Islet of Langerhans (tissue), 1 donor: ENCODE results near the gene PDE4A.
"Not testable (repeated sequence)": the region's sequence is repeated elsewhere in the genome, so short reads cannot be mapped to it uniquely, and the experiment has no call there.

Source experiments
- FAIRE-seq: peaks from one replicate; lab custom pipeline; 2011; peaks lifted over from hg19 to GRCh38; lab: Jason Lieb, UNC

PDE4A gene

DNA sequence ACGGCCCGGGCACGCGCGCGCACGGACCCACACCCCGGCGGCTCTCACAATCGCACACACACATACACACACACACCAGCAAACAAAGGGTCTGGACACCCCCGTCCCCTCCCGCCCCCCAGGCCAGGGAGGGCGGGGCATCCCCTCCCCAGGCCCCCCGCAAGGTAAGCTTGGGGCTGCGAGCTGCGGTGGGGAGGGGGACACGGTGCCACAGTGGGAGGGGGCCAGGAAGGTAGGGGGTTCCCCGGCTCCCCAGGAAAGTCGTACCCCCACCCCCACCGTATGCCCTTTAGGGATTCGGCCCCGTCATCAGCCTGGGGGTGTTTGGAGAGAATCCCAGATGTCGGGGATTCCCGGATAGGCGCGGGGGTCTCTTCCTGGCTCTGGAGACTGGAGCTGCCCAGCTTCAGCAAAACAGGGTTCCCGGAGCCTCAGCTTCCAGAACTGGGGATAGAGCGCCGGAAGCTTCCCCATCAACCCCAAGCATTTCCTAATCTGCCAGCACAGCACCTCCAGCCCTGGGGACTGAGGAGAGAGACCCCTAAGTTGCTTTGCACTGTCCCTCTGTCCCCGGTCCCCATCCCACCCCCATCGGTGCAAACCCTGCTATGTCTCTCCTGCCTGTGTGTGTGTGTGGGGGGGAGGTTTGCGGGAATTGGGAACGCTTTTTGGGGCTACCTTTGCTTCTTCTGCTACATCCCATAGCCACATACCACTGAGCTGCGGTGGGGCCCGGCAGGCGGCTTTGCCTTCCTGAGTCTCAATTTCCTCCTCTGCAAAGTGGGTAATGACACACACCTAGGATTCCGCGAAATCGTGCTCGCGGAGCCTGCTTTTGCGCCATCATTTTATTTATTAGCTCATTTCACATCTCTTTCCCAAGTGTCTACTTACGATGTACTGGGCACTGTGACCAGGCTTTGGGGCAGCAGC, 15.2 kb upstream of the PDE4A start:
- no peak for FAIRE-seq

- FAIRE-seq = no peak
Observed at GRCh38 chr19:10406191-10406590, 14.1 kb upstream of the PDE4A start.

GRCh38 chr19:10407096-10407495, 13.2 kb upstream of the PDE4A start:
- FAIRE-seq = no peak

- FAIRE-seq = no peak
Observed at GRCh38 chr19:10408511-10409283, 11.6 kb upstream of the PDE4A start.

DNA sequence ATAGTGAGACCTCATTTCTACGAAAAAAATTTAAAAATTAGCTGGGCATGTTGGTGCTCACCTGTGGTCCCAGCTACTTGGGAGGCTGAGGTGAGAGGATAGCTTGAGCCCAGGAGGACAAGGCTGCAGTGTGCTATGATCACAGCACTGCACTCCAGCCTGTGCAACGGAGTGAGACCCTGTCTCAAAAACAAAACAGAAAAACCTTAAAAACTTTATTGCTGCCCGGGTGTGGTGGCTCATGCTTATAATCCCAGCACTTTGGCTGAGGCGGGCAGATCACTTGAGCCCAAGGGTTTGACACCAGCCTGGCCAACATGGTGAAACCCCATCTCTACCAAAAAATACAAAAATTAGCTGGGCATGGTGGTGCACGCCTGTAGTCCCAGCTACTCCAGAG, 9.1 kb upstream of the PDE4A start:
- not testable (repeated sequence) for FAIRE-seq

- FAIRE-seq = no peak
Observed at GRCh38 chr19:10412257-10412977, 7.9 kb upstream of the PDE4A start.

DNA sequence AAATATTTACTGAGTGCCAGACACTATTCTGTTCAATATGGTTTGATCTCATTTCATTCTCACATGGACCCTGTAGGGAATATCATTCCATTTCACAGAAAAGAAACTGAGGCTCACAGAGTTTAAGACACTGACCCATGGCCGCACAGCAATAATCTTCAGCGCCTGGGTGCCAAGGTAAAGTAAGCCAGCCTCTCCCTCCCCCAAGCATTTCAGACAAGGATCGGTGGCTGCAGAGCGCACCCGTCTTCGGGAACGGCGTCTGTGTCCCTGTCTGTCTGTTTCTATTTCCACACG, 4.3 kb upstream of the PDE4A start:
- no peak for FAIRE-seq

GRCh38 chr19:10416380-10417257, 3.7 kb upstream of the PDE4A start:
- FAIRE-seq = no peak

- no peak for FAIRE-seq
Observed at GRCh38 chr19:10417541-10418234, 2.6 kb upstream of the PDE4A start.

GRCh38 chr19:10418235-10418484, 2.2 kb upstream of the PDE4A start:
- FAIRE-seq = no peak

GRCh38 chr19:10418485-10419199, 1.7 kb upstream of the PDE4A start:
- no peak for FAIRE-seq

DNA sequence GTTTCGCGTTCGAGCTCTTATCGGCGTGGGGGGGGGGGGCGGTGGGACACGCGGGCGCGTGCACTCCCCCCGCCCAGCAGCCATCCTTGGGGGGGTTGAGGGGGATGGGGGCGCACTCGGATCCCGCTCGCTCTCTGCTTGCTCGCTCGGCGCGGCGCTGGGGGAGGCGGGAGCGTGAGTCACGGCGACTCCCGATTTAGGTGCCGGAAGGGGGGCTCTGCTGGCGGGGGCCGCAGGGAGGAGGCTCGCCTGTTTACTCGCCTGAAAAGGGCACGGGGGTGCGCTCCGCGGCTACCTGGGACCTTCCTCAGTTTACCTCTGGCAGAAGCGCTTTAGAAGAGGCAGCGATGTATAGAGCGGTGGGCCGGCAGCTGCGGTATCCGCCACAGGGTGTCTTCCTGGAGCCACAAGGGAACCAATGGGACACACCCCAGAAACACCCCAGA, 1.1 kb upstream of the PDE4A start:
- no peak for FAIRE-seq

DNA sequence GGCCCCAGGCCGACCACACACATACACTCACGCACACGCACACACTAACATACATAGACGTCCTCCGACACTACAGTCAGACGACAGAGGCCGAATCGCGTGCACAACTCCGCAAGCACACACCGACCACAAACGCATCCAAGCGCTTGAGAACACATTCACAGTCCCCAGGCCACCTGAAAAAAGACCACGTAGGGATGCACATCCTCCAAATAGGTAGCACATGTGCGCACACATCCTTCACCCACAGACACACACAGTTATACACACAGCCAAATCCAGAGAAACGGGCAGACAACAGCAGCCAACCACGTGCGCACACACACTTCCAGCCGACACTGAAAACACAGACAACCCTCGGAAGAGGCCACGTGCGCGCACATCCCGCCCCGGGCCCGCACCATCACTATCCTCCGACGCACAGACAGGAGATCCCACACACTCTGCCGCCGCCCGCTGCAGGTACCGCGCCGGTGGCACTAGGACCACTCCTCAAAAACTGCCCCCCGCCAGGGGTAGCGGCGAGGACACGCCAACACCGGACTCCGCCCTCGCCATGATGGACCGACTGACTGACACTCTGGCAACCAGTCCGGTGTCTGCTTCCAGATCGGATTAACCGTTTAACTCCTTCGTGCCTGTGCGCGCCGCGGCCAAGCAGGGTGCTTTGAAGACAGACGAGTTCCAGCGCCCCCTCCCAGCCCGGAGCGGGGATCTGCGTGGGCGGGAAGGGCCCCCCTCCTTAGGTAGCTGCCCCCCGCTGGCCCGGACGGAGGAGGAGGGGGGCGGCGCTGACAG, 493 bp upstream of the PDE4A start:
- no peak for FAIRE-seq

DNA sequence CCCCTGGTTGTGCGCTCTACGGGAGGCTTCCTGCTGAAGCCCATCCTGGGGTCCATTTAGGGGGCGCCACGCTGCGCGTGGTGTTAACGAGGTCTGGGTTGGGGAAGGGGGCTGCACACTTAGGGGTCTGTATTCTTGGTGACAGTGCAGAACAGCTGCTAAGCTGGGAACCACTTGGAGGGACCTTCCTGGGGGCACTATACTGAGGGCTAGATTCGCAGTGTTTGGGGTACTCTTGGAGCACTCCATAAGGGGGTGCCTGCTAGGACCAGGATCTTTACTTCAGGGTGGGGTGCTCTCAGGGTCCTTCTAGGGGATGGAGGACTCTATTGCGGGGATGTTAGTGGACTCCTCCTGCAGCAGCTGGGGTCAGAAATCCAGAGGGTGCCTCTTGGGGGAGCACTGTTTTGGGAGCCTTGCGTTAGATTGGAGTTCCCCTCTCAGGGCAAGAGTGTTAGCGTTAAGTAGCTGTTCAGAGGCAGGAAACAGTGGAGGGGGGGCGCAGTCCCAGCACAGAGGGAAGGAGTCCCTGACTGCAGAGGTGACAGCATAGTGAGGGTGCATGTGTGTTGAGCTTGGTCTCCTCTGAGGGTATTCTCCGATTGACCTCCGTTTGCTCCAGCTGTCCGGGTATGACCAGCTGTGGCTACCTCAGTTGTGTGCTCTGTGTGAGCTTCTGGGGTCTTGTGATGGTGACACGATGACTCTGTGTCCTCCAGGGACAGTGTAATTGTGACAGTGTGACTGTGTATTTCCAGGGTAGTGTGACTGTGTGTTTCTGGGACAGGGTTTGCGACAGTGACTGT, 1.1 kb downstream of the PDE4A start:
- FAIRE-seq = no peak

DNA sequence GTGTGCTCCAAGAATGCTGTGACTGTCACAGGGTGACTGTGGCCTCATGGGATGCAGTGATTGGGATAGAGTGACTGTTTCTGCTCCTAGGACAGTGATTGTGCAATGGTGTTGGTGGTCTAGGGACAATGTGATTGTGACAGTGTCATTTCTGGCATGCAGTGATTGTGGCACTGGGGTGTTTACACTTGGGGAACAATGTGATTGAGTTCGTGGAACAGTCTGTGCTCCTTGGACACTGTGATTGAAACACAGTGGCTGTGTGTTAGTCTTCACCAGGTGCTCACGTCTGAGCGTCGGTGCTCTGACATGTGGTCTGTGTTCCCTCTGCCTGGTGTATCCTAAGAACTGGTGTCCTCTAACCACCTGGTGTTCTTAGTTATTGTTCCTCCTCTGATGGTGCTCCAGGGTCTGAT, 1.7 kb downstream of the PDE4A start:
- FAIRE-seq = no peak

DNA sequence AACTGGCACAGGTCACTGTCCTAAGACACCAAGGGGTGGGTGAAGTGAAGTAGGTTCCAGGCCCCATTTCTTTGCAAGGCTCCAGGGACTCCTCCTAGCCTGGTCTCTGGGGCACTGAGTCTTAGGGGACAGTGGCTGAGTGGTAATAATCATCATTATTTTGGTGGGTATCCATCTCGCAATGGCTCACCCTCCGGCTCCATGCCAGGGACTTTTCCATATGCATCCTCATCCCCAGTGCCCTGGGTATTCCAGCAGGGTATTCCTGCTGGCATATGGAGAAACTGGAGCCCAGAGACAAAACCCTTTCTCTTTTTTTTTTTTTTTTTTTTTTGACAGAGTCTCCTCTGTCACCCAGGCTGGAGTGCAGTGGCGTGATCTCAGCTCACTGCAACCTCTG, 2.5 kb downstream of the PDE4A start:
- no peak for FAIRE-seq

- no peak for FAIRE-seq
Observed at GRCh38 chr19:10424011-10424637, 3.8 kb downstream of the PDE4A start.

GRCh38 chr19:10427169-10427568, 6.8 kb downstream of the PDE4A start:
- no peak for FAIRE-seq

DNA sequence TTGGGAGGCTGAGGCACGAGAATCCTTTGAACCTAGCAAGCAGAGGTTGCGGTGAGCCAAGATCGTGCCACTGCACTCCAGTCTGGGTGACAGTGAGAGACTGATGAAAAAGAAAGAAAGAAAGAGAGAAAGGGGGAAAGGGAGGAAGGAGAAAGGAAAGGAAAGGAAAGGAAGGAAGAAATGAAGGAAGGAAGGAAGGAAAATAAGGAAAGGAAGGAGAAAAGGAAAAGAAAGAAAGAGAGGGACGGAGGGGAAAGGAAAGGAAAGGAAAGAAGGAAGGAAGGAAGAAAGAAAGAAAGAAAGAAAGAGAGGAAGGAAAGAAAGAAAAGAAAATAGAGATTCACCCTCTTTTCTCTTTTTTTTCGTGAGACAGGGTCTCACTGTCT, 8.7 kb downstream of the PDE4A start:
- FAIRE-seq = no peak
